ENCODE results near the gene TGFB2. TPM values are rescaled to one million over a fixed set of nuclear protein-coding genes. Genes with fewer than 3 reads are reported as not detected.

Gene TGFB2
- total RNA-seq, 3 donors from 2014 or later (not counting 1 experiment from before 2014, with no cell fraction given) = 0.07 TPM; not detected in 2

DNA sequence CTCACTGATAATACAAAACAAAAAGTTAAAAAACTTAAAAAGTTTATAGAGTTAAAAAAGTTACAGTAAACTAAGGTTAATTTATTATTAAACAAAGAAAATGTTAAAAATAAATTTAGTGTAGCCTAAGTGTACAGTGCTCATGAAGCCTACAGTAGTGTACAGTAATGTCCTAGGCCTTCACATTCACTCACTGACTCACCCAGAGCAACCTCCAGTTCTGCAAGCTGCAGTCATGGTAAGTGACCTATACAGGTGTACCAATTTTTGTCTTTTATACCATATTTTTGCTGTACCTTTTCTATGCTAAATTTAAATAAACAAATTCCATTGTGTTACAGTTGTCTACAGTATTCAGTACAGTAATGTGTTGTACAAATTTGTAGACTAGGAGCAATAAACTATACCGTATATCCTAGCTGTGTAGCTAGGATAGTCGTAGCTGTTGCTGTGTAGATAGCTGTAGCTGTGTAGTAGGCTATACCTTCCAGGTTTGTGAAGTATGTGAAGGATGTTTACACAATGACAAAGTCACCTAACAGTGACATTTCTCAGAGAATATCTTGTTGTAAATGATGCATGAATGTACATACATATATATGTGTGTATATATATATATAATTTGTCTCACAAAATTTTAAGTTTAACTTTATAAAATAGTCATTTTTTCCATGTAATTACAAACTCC, 140.2 kb downstream of the TGFB2 start:
- no peaks in the 10 kb centered on the region for H3K9me3 ChIP-seq (ENCODE audit: control insufficient read depth, insufficient read depth, low read length)
- no peaks in the 10 kb centered on the region for H3K36me3 ChIP-seq (ENCODE audit: control insufficient read depth, insufficient read depth, low read length)
- Mint-ChIP-seq H3K9me3 (peaks cover 8 to 9% of the 10 kb centered on the region in 2 donors), H3K36me3 (no peaks in the 10 kb centered on the region), H3K27me3 (ENCODE audit: low read depth in 2 of 2) (no peaks in the 10 kb centered on the region), H3K27ac (no peak overlapping the region), H3K4me1 (no peaks in the 10 kb centered on the region), H3K4me3 (no peak overlapping the region)
- H3K27me3 ChIP-seq (ENCODE audit: control insufficient read depth, insufficient read depth, low read length) = no peaks in the 10 kb centered on the region
- intact Hi-C loops (cut with micrococcal nuclease) = no loop called here
- no peak overlapping the region for H3K4me3 ChIP-seq (ENCODE audit: low read length)
- 100% methylated on average over 2 of the region's 2 CpGs for WGBS (ENCODE audit: insufficient coverage)
- ATAC-seq (no peak), DNase-seq (no peak)
- no peak overlapping the region for H3K27ac ChIP-seq (ENCODE audit: low read length)
- no peaks in the 10 kb centered on the region for H3K4me1 ChIP-seq (ENCODE audit: control insufficient read depth, insufficient read depth, low read length)
- TF ChIP-seq, protein P1, sequence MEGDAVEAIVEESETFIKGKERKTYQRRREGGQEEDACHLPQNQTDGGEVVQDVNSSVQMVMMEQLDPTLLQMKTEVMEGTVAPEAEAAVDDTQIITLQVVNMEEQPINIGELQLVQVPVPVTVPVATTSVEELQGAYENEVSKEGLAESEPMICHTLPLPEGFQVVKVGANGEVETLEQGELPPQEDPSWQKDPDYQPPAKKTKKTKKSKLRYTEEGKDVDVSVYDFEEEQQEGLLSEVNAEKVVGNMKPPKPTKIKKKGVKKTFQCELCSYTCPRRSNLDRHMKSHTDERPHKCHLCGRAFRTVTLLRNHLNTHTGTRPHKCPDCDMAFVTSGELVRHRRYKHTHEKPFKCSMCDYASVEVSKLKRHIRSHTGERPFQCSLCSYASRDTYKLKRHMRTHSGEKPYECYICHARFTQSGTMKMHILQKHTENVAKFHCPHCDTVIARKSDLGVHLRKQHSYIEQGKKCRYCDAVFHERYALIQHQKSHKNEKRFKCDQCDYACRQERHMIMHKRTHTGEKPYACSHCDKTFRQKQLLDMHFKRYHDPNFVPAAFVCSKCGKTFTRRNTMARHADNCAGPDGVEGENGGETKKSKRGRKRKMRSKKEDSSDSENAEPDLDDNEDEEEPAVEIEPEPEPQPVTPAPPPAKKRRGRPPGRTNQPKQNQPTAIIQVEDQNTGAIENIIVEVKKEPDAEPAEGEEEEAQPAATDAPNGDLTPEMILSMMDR (IDR thresholded peaks at IDR 0.05) = no peak

DNA sequence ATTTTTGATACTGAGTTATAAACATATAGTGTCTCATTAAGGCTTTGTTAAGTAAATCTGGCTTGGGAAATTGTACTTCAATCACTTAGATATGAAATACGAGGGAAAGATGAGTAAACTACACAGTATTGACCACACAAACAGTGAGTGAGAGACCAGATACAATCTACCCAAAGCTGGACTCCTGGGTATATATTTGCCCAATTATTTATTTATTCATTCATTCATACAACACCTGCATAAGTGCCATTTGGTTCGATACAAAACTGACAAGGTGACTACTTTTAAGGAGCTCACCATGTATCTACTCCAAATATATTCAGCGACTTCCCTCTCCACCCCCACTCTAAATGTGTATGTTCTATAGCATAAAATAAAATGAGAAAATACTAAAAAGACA, 143.4 kb downstream of the TGFB2 start:
- no peaks in the 10 kb centered on the region for H3K36me3 Mint-ChIP-seq
- no peak overlapping the region for H3K27ac Mint-ChIP-seq
- Histone ChIP-seq H3K27me3 (ENCODE audit: control insufficient read depth, insufficient read depth, low read length) (no peaks in the 10 kb centered on the region), H3K4me1 (ENCODE audit: control insufficient read depth, insufficient read depth, low read length) (no peaks in the 10 kb centered on the region), H3K4me3 (ENCODE audit: low read length) (no peak overlapping the region), H3K9me3 (ENCODE audit: control insufficient read depth, insufficient read depth, low read length) (no peaks in the 10 kb centered on the region), H3K27ac (ENCODE audit: low read length) (no peak overlapping the region), H3K36me3 (ENCODE audit: control insufficient read depth, insufficient read depth, low read length) (no peaks in the 10 kb centered on the region)
- intact Hi-C loops (cut with micrococcal nuclease) = no loop called here
- H3K4me3 Mint-ChIP-seq = no peak overlapping the region
- H3K27me3 Mint-ChIP-seq (ENCODE audit: low read depth in 2 of 2) = no peaks in the 10 kb centered on the region
- H3K4me1 Mint-ChIP-seq = no peaks in the 10 kb centered on the region
- TF ChIP-seq, protein P1 (IDR thresholded peaks at IDR 0.05) = no peak
- no peak for DNase-seq
- WGBS (ENCODE audit: insufficient coverage) = no CpG with 5 or more reads among the region's 3 CpGs
- peaks cover 10 to 13% of the 10 kb centered on the region in 2 donors for H3K9me3 Mint-ChIP-seq
- ATAC-seq = no peak

DNA sequence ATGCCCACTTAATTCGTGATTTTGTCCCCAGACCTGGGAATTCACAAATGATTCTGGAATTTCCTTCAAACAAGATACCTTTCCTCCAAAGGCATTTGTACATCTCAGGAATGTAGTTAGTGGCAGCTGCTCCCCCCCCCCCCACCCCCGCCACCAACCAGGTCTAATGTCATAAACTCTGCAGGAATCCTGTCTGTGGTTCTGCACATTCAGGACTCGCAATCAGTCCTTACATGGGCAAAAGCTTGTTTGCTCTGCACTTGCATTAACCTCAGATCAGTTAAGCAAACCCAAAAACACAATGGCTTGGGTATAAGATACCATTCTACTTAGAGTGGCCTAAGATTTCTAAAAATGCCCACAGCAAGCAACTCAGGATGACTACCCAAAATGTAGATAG, 143.8 kb downstream of the TGFB2 start:
- Mint-ChIP-seq H3K27me3 (ENCODE audit: low read depth in 2 of 2) (no peaks in the 10 kb centered on the region), H3K9me3 (peaks cover 10 to 13% of the 10 kb centered on the region in 2 donors), H3K4me1 (no peaks in the 10 kb centered on the region), H3K36me3 (no peaks in the 10 kb centered on the region), H3K4me3 (no peak overlapping the region), H3K27ac (no peak overlapping the region)
- Histone ChIP-seq H3K4me1 (ENCODE audit: control insufficient read depth, insufficient read depth, low read length) (no peaks in the 10 kb centered on the region), H3K27me3 (ENCODE audit: control insufficient read depth, insufficient read depth, low read length) (no peaks in the 10 kb centered on the region), H3K36me3 (ENCODE audit: control insufficient read depth, insufficient read depth, low read length) (no peaks in the 10 kb centered on the region), H3K9me3 (ENCODE audit: control insufficient read depth, insufficient read depth, low read length) (no peaks in the 10 kb centered on the region), H3K4me3 (ENCODE audit: low read length) (no peak overlapping the region), H3K27ac (ENCODE audit: low read length) (no peak overlapping the region)
- DNase-seq = no peak
- no peak for ATAC-seq
- intact Hi-C loops (cut with micrococcal nuclease) = no loop called here
- 88% methylated on average over 1 of the region's 3 CpGs for WGBS (ENCODE audit: insufficient coverage)
- TF ChIP-seq, protein P1 (IDR thresholded peaks at IDR 0.05) = no peak

DNA sequence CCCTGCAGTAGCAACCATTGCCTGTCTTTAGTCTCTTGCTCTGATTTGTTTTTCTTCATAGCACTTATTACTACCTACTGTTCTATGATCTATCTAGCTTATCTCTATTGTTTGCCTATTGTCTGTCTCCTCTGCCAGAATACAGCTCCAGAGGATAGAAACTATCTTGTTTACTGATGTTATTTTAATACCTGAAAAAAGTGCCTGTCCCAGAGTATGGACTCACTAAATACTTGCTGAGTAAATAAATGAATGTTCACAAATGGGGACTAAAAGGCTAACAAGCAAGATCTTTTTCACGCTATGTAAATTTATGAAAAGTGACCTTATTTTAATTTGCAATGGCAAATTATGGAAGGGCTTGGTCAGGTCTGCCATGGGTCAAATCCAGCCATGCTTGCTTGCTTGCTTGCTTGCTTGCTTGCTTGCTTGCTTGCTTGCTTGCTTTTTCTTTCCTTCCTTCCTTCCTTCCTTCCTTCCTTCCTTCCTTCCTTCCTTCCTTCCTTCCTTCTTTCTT, 145.3 kb downstream of the TGFB2 start:
- H3K36me3 Mint-ChIP-seq = no peaks in the 10 kb centered on the region
- intact Hi-C loops (cut with micrococcal nuclease) = no loop called here
- ATAC-seq = no peak
- TF ChIP-seq, protein P1 (IDR thresholded peaks at IDR 0.05) = no peak
- 86% methylated on average over 1 of the region's 1 CpG for WGBS (ENCODE audit: insufficient coverage)
- H3K27me3 ChIP-seq (ENCODE audit: control insufficient read depth, insufficient read depth, low read length) = no peaks in the 10 kb centered on the region
- H3K4me1 Mint-ChIP-seq = no peaks in the 10 kb centered on the region
- H3K27ac Mint-ChIP-seq = no peak overlapping the region
- H3K36me3 ChIP-seq (ENCODE audit: control insufficient read depth, insufficient read depth, low read length) = no peaks in the 10 kb centered on the region
- H3K9me3 ChIP-seq (ENCODE audit: control insufficient read depth, insufficient read depth, low read length) = no peaks in the 10 kb centered on the region
- DNase-seq = no peak
- peaks cover 12 to 13% of the 10 kb centered on the region in 2 donors for H3K9me3 Mint-ChIP-seq
- H3K4me3 ChIP-seq (ENCODE audit: low read length) = no peak overlapping the region
- no peak overlapping the region for H3K27ac ChIP-seq (ENCODE audit: low read length)
- H3K27me3 Mint-ChIP-seq (ENCODE audit: low read depth in 2 of 2) = no peaks in the 10 kb centered on the region
- no peak overlapping the region for H3K4me3 Mint-ChIP-seq
- H3K4me1 ChIP-seq (ENCODE audit: control insufficient read depth, insufficient read depth, low read length) = no peaks in the 10 kb centered on the region
